HUES48 (cell line): ENCODE measurements around the gene FLVCR2.

ENCODE experiments used
- H3K27ac ChIP-seq: one replicate; pipeline ENCODE4 v1.7.0; 2013; ENCODE audit warnings: low read depth, low read length, inconsistent platforms
- H3K27me3 ChIP-seq: 2 replicates; pipeline ENCODE4 v1.6.1; 2013; ENCODE audit warnings: mild to moderate bottlenecking, low read length; ENCODE audit not compliant: control insufficient read depth, insufficient read depth
- H3K36me3 ChIP-seq: 2 replicates; pipeline ENCODE4 v1.6.1; 2013; ENCODE audit warnings: low read length; ENCODE audit not compliant: control insufficient read depth, insufficient read depth
- H3K4me1 ChIP-seq: 2 replicates; pipeline ENCODE4 v1.6.1; 2013; ENCODE audit warnings: mild to moderate bottlenecking, low read length; ENCODE audit not compliant: control insufficient read depth, insufficient read depth
- H3K4me3 ChIP-seq: 2 replicates; pipeline ENCODE4 v1.5.1; 2013; ENCODE audit warnings: mild to moderate bottlenecking, low read depth, low read length
- H3K9ac ChIP-seq: 2 replicates; pipeline ENCODE4 v1.6.1; 2013; ENCODE audit warnings: mild to moderate bottlenecking, low read depth, low read length, moderate library complexity
- H3K9me3 ChIP-seq: 2 replicates; pipeline ENCODE4 v1.6.1; 2013; ENCODE audit warnings: low read length; ENCODE audit not compliant: control insufficient read depth, insufficient read depth

The FLVCR2 gene

GRCh38 chr14:75630695-75631452 is 52.5 kb downstream of the FLVCR2 start:
- Histone ChIP-seq H3K27me3 (no peaks in the 10 kb centered on the region), H3K36me3 (no peaks in the 10 kb centered on the region), H3K27ac (peak overlapping the region; percentile 92), H3K4me3 (peak overlapping the region; percentile 34), H3K4me1 (peaks cover 32% of the 10 kb centered on the region), H3K9ac (peak overlapping the region; percentile 39), H3K9me3 (no peaks in the 10 kb centered on the region)

- Histone ChIP-seq H3K4me1 (peaks cover 34% of the 10 kb centered on the region), H3K9me3 (no peaks in the 10 kb centered on the region), H3K27me3 (no peaks in the 10 kb centered on the region), H3K27ac (peak overlapping the region; percentile 92), H3K4me3 (peak overlapping the region; percentile 34), H3K9ac (peak overlapping the region; percentile 39), H3K36me3 (no peaks in the 10 kb centered on the region)
These were observed 53.0 kb downstream of the FLVCR2 start for GRCh38 chr14:75631453-75631831.

GRCh38 chr14:75634848-75635247 is 56.4 kb downstream of the FLVCR2 start:
- Histone ChIP-seq H3K9ac (no peak overlapping the region), H3K4me1 (peaks cover 31% of the 10 kb centered on the region), H3K36me3 (no peaks in the 10 kb centered on the region), H3K4me3 (no peak overlapping the region), H3K27me3 (no peaks in the 10 kb centered on the region), H3K27ac (no peak overlapping the region), H3K9me3 (no peaks in the 10 kb centered on the region)

GRCh38 chr14:75636100-75636692 is 57.8 kb downstream of the FLVCR2 start:
- no peaks in the 10 kb centered on the region for H3K27me3 ChIP-seq
- H3K4me3 ChIP-seq, result no peak overlapping the region
- peaks cover 17% of the 10 kb centered on the region for H3K4me1 ChIP-seq
- H3K36me3 ChIP-seq, result no peaks in the 10 kb centered on the region
- no peak overlapping the region for H3K27ac ChIP-seq
- H3K9me3 ChIP-seq, result no peaks in the 10 kb centered on the region
- H3K9ac ChIP-seq, result no peak overlapping the region

- Histone ChIP-seq H3K27me3 (no peaks in the 10 kb centered on the region), H3K4me1 (peaks cover 3% of the 10 kb centered on the region; the same call in 1 of the 2 replicates), H3K9me3 (no peaks in the 10 kb centered on the region), H3K4me3 (no peak overlapping the region), H3K36me3 (no peaks in the 10 kb centered on the region), H3K9ac (no peak overlapping the region), H3K27ac (no peak overlapping the region)
These were observed 62.5 kb downstream of the FLVCR2 start for GRCh38 chr14:75640876-75641275.

- H3K27ac ChIP-seq, result no peak overlapping the region
- no peaks in the 10 kb centered on the region for H3K9me3 ChIP-seq
- no peaks in the 10 kb centered on the region for H3K4me1 ChIP-seq
- H3K4me3 ChIP-seq, result no peak overlapping the region
- H3K27me3 ChIP-seq, result no peaks in the 10 kb centered on the region
- H3K36me3 ChIP-seq, result peaks cover 10% of the 10 kb centered on the region; the same call in 1 of the 2 replicates
- no peak overlapping the region for H3K9ac ChIP-seq
These were observed 65.6 kb downstream of the FLVCR2 start for GRCh38 chr14:75643985-75644384.

- Histone ChIP-seq H3K27me3 (no peaks in the 10 kb centered on the region), H3K4me3 (no peak overlapping the region), H3K9me3 (no peaks in the 10 kb centered on the region), H3K4me1 (no peaks in the 10 kb centered on the region), H3K9ac (no peak overlapping the region), H3K36me3 (peaks cover 20% of the 10 kb centered on the region), H3K27ac (no peak overlapping the region)
These were observed 66.6 kb downstream of the FLVCR2 start for GRCh38 chr14:75645056-75645455.

- Histone ChIP-seq H3K4me1 (no peaks in the 10 kb centered on the region), H3K9me3 (no peaks in the 10 kb centered on the region), H3K4me3 (no peak overlapping the region), H3K9ac (no peak overlapping the region), H3K27me3 (no peaks in the 10 kb centered on the region), H3K36me3 (peaks cover 37% of the 10 kb centered on the region), H3K27ac (no peak overlapping the region)
These were observed 68.3 kb downstream of the FLVCR2 start for GRCh38 chr14:75646762-75647161.

GRCh38 chr14:75647640-75648039 is 69.2 kb downstream of the FLVCR2 start:
- Histone ChIP-seq H3K4me1 (no peaks in the 10 kb centered on the region), H3K27ac (no peak overlapping the region), H3K4me3 (no peak overlapping the region), H3K9me3 (no peaks in the 10 kb centered on the region), H3K9ac (no peak overlapping the region), H3K27me3 (no peaks in the 10 kb centered on the region), H3K36me3 (peaks cover 46% of the 10 kb centered on the region)

- Histone ChIP-seq H3K4me1 (no peaks in the 10 kb centered on the region), H3K27ac (no peak overlapping the region), H3K9me3 (no peaks in the 10 kb centered on the region), H3K4me3 (no peak overlapping the region), H3K27me3 (no peaks in the 10 kb centered on the region), H3K36me3 (peaks cover 50% of the 10 kb centered on the region), H3K9ac (no peak overlapping the region)
These were observed 69.8 kb downstream of the FLVCR2 start for GRCh38 chr14:75648066-75648838.

- H3K4me3 ChIP-seq, result no peak overlapping the region
- H3K27me3 ChIP-seq, result no peaks in the 10 kb centered on the region
- peaks cover 59% of the 10 kb centered on the region for H3K36me3 ChIP-seq
- H3K27ac ChIP-seq, result no peak overlapping the region
- H3K9ac ChIP-seq, result no peak overlapping the region
- H3K4me1 ChIP-seq, result no peaks in the 10 kb centered on the region
- no peaks in the 10 kb centered on the region for H3K9me3 ChIP-seq
These were observed 70.9 kb downstream of the FLVCR2 start for GRCh38 chr14:75649337-75649736.
